SU-DHL-6 (cell line): ENCODE results near the gene MYH2.

Experiments used
- CTCF ChIP-seq: fragments of 200-600 bp; sonication (generic); IDR thresholded peaks from one replicate; pipeline ENCODE4 v1.5.1; 2017; ENCODE audit warnings: antibody characterized with exemption, mild to moderate bottlenecking, low read length, moderate library complexity; ENCODE audit not compliant: insufficient read depth, poor library complexity, severe bottlenecking
- EZH2phosphoT487 ChIP-seq: fragments of 200-600 bp; sonication (generic), shearing (Covaris generic); conservative IDR thresholded peaks from 2 replicates; pipeline ENCODE4 v1.6.1; 2018; ENCODE audit warnings: mild to moderate bottlenecking, antibody characterized with exemption, low read length, moderate library complexity, mixed read lengths

GRCh38 chr17:10516065-10516464 is 33.4 kb downstream of the MYH2 start:
- TF ChIP-seq CTCF: no peak
- TF ChIP-seq EZH2phosphoT487: no peak
